K562 (cell line): ENCODE results near the gene RTL10. TPM values are rescaled to one million over a fixed set of nuclear protein-coding genes. Genes with fewer than 3 reads are reported as not detected.

ENCODE experiments used
- ELF4 ChIP-seq: fragments of 450-650 bp; formaldehyde crosslinking; IDR thresholded peaks from 2 replicates; pipeline ENCODE4 v1.4.0; 2022; ENCODE audit warnings: missing genetic modification characterization
- polyA plus RNA-seq, 8 experiments: library from polyadenylated mRNA; depleted of rRNA in 4 of 8; stranded (reverse) in 5 of 8; unstranded in 3 of 8; fragments of >200 nt; fragmentation: Nextera tagmentation in 2 of 8; fragmentation: Illumina TruSeq in 1 of 8; extraction: Ambion mirVana in 2 of 8; extraction: Trizol in 1 of 8; gene quantifications; 2 replicates each; pipeline versions ENCODE4 v1.2.1 to v1.2.3, GENCODE V29; 2011 to 2014; ENCODE audit warnings: inconsistent platforms in 1 of 8, missing spikeins in 1 of 8
- total RNA-seq, 7 experiments: library from RNA; depleted of rRNA in 6 of 7; stranded (reverse); fragments of >200 nt in 6 of 7; fragmentation: Illumina TruSeq in 2 of 7; extraction: Trizol in 2 of 7; gene quantifications; 2 replicates each; pipeline versions ENCODE4 v1.2.1 to v1.2.3, GENCODE V29; 2011 to 2021; ENCODE audit warnings: low replicate concordance in 1 of 7
- TF ChIP-seq, protein P1 (sequence below): sonication (generic); formaldehyde crosslinking; IDR thresholded peaks from 2 replicates; pipeline ENCODE4 v1.8.0; 2023; ENCODE audit warnings: missing genetic modification reagents, mild to moderate bottlenecking, borderline replicate concordance
- TF ChIP-seq, protein P2 (sequence below): fragments of 250-450 bp; sonication (Bioruptor Pico); IDR thresholded peaks from 2 replicates; pipeline ENCODE4 v1.9.0; 2021; ENCODE audit warnings: mild to moderate bottlenecking, inconsistent platforms
- TF ChIP-seq, protein P3 (sequence below), 2 experiments: fragments of 450-650 bp in 1 of 2; sonication (generic) in 1 of 2; formaldehyde crosslinking in 1 of 2; IDR thresholded peaks in 1 of 2; conservative IDR thresholded peaks in 1 of 2; 2 replicates each; pipeline versions ENCODE4 v1.6.1 to v1.8.1; 2016 to 2023; ENCODE audit warnings: mild to moderate bottlenecking in 2 of 2, moderate library complexity in 2 of 2, inconsistent platforms in 1 of 2, missing genetic modification reagents in 1 of 2
- TF ChIP-seq, protein P4 (sequence below), 3 experiments: IDR thresholded peaks in 2 of 3; conservative IDR thresholded peaks in 1 of 3; 2 replicates each; pipeline ENCODE4 v1.5.1; 2011 to 2012; ENCODE audit warnings: low read length in 3 of 3, mild to moderate bottlenecking in 3 of 3, control low read depth in 2 of 3, improper control_type of control experiment in 1 of 3, inconsistent platforms in 1 of 3, low read depth in 1 of 3, mixed read lengths in 1 of 3, moderate library complexity in 1 of 3; ENCODE audit not compliant: insufficient read depth in 2 of 3
- TF ChIP-seq, protein P5 (sequence below): fragments of 450-650 bp; IDR thresholded peaks from 2 replicates; pipeline ENCODE4 v1.7.0; 2016; ENCODE audit warnings: borderline replicate concordance
- TF ChIP-seq, protein P6 (sequence below), 2 experiments: fragments of 200-800 bp in 1 of 2; sonication (Bioruptor generic) in 1 of 2; sonication (generic) in 1 of 2; formaldehyde crosslinking in 1 of 2; IDR thresholded peaks in 1 of 2; conservative IDR thresholded peaks in 1 of 2; 2 replicates each; pipeline versions ENCODE4 v1.5.0 to v1.6.1; 2016 to 2020; ENCODE audit warnings: missing compliant biosample characterization in 1 of 2, missing genetic modification characterization in 1 of 2, missing genetic modification reagents in 1 of 2
- TF ChIP-seq, protein P7 (sequence below): sonication (generic); formaldehyde crosslinking; IDR thresholded peaks from 2 replicates; pipeline ENCODE4 v1.8.0; 2022; ENCODE audit warnings: missing genetic modification reagents, mild to moderate bottlenecking, borderline replicate concordance

Gene RTL10
- total and polyA plus RNA-seq, 9 of the 15 experiments (the other 6 are each of a cell fraction or from before 2014, with no cell fraction given) = 19.8 to 75.5 (median 32.5) TPM

DNA sequence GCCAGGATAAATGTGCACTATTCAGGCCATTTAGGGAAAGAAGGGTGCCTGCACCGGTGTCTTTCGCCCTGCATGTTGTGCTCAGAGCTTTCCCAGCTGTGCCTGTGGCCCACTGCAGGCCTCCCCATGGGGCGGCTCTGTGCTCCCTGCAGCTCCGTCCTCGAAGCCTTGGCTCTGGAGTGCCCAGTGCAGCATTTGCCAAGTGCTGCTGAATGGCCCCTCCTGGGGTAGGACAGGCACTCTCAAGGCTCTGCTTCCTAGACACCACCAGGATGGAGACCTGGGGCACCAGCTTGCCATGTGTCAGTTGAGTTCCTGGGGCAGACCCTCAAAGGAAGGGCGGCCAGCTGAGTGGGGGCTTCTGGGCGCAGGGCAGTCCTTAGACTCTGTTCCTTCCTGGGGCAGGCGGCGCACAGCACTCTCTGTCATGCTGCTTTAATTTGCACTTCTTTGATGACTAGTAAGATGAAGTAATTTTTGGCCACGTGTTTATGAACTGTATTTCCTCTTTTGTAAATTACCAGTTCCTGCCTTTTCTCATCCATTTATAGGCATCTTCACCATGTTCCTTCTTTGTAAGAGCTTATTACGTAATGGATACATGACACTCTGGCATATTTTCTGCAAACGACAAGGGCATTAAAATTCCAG is 32.1 kb upstream of the RTL10 start (continued):
- TF ChIP-seq, protein P1, sequence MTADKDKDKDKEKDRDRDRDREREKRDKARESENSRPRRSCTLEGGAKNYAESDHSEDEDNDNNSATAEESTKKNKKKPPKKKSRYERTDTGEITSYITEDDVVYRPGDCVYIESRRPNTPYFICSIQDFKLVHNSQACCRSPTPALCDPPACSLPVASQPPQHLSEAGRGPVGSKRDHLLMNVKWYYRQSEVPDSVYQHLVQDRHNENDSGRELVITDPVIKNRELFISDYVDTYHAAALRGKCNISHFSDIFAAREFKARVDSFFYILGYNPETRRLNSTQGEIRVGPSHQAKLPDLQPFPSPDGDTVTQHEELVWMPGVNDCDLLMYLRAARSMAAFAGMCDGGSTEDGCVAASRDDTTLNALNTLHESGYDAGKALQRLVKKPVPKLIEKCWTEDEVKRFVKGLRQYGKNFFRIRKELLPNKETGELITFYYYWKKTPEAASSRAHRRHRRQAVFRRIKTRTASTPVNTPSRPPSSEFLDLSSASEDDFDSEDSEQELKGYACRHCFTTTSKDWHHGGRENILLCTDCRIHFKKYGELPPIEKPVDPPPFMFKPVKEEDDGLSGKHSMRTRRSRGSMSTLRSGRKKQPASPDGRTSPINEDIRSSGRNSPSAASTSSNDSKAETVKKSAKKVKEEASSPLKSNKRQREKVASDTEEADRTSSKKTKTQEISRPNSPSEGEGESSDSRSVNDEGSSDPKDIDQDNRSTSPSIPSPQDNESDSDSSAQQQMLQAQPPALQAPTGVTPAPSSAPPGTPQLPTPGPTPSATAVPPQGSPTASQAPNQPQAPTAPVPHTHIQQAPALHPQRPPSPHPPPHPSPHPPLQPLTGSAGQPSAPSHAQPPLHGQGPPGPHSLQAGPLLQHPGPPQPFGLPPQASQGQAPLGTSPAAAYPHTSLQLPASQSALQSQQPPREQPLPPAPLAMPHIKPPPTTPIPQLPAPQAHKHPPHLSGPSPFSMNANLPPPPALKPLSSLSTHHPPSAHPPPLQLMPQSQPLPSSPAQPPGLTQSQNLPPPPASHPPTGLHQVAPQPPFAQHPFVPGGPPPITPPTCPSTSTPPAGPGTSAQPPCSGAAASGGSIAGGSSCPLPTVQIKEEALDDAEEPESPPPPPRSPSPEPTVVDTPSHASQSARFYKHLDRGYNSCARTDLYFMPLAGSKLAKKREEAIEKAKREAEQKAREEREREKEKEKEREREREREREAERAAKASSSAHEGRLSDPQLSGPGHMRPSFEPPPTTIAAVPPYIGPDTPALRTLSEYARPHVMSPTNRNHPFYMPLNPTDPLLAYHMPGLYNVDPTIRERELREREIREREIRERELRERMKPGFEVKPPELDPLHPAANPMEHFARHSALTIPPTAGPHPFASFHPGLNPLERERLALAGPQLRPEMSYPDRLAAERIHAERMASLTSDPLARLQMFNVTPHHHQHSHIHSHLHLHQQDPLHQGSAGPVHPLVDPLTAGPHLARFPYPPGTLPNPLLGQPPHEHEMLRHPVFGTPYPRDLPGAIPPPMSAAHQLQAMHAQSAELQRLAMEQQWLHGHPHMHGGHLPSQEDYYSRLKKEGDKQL (CRISPR knock-in tag) = no peak
- TF ChIP-seq, protein P2, sequence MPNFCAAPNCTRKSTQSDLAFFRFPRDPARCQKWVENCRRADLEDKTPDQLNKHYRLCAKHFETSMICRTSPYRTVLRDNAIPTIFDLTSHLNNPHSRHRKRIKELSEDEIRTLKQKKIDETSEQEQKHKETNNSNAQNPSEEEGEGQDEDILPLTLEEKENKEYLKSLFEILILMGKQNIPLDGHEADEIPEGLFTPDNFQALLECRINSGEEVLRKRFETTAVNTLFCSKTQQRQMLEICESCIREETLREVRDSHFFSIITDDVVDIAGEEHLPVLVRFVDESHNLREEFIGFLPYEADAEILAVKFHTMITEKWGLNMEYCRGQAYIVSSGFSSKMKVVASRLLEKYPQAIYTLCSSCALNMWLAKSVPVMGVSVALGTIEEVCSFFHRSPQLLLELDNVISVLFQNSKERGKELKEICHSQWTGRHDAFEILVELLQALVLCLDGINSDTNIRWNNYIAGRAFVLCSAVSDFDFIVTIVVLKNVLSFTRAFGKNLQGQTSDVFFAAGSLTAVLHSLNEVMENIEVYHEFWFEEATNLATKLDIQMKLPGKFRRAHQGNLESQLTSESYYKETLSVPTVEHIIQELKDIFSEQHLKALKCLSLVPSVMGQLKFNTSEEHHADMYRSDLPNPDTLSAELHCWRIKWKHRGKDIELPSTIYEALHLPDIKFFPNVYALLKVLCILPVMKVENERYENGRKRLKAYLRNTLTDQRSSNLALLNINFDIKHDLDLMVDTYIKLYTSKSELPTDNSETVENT = peak; percentile 33; the same call in 1 of the 2 replicates
- TF ChIP-seq, protein P3, sequence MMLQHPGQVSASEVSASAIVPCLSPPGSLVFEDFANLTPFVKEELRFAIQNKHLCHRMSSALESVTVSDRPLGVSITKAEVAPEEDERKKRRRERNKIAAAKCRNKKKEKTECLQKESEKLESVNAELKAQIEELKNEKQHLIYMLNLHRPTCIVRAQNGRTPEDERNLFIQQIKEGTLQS (IDR thresholded peaks at IDR 0.05) = peak; percentile 37; the same call in 1 of the 2 replicates
- TF ChIP-seq, protein P3 (CRISPR knock-in tag; conservative IDR thresholded peaks at IDR 0.05) = no peak; the same call in 1 of the 2 replicates
- TF ChIP-seq ELF4 = no peak
- TF ChIP-seq, protein P4, sequence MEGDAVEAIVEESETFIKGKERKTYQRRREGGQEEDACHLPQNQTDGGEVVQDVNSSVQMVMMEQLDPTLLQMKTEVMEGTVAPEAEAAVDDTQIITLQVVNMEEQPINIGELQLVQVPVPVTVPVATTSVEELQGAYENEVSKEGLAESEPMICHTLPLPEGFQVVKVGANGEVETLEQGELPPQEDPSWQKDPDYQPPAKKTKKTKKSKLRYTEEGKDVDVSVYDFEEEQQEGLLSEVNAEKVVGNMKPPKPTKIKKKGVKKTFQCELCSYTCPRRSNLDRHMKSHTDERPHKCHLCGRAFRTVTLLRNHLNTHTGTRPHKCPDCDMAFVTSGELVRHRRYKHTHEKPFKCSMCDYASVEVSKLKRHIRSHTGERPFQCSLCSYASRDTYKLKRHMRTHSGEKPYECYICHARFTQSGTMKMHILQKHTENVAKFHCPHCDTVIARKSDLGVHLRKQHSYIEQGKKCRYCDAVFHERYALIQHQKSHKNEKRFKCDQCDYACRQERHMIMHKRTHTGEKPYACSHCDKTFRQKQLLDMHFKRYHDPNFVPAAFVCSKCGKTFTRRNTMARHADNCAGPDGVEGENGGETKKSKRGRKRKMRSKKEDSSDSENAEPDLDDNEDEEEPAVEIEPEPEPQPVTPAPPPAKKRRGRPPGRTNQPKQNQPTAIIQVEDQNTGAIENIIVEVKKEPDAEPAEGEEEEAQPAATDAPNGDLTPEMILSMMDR (IDR thresholded peaks at IDR 0.05 in 2 of 3, conservative IDR thresholded peaks at IDR 0.05 in 1 of 3; ENCODE audit: insufficient read depth in 2 of 3, low read depth in 1 of 3, low read length in 3 of 3) = no peak
- TF ChIP-seq, protein P5, sequence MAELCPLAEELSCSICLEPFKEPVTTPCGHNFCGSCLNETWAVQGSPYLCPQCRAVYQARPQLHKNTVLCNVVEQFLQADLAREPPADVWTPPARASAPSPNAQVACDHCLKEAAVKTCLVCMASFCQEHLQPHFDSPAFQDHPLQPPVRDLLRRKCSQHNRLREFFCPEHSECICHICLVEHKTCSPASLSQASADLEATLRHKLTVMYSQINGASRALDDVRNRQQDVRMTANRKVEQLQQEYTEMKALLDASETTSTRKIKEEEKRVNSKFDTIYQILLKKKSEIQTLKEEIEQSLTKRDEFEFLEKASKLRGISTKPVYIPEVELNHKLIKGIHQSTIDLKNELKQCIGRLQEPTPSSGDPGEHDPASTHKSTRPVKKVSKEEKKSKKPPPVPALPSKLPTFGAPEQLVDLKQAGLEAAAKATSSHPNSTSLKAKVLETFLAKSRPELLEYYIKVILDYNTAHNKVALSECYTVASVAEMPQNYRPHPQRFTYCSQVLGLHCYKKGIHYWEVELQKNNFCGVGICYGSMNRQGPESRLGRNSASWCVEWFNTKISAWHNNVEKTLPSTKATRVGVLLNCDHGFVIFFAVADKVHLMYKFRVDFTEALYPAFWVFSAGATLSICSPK = no peak
- TF ChIP-seq, protein P6, sequence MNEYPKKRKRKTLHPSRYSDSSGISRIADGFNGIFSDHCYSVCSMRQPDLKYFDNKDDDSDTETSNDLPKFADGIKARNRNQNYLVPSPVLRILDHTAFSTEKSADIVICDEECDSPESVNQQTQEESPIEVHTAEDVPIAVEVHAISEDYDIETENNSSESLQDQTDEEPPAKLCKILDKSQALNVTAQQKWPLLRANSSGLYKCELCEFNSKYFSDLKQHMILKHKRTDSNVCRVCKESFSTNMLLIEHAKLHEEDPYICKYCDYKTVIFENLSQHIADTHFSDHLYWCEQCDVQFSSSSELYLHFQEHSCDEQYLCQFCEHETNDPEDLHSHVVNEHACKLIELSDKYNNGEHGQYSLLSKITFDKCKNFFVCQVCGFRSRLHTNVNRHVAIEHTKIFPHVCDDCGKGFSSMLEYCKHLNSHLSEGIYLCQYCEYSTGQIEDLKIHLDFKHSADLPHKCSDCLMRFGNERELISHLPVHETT (CRISPR knock-in tag; conservative IDR thresholded peaks at IDR 0.05 in 1 of 2, IDR thresholded peaks at IDR 0.05 in 1 of 2) = peak in 1 of 2 experiments; percentile 72; a peak in 2 of 4 replicates
- TF ChIP-seq, protein P7, sequence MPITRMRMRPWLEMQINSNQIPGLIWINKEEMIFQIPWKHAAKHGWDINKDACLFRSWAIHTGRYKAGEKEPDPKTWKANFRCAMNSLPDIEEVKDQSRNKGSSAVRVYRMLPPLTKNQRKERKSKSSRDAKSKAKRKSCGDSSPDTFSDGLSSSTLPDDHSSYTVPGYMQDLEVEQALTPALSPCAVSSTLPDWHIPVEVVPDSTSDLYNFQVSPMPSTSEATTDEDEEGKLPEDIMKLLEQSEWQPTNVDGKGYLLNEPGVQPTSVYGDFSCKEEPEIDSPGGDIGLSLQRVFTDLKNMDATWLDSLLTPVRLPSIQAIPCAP = no peak
